Dermis microvascular lymphatic vessel endothelial cell (primary cell): ENCODE measurements around the gene TEX35. TPM values are rescaled to one million over a fixed set of nuclear protein-coding genes. Genes with fewer than 3 reads are reported as not detected.
A peak's percentile ranks its signal among the peaks of the same experiment; 100 is the strongest.

Experiments
- DNase-seq, 2 donors: peaks; one replicate each; pipeline versions ENCODE4 v3.0.0 to v3.0.0-alpha.2; 2010; ENCODE audit warnings: low read depth in 2 of 2
- total RNA-seq: library from RNA; depleted of rRNA; stranded (reverse); fragments of >200 nt; gene quantifications from 2 replicates; pipeline ENCODE4 v1.2.1, GENCODE V29; 2014

TEX35 gene
- total RNA-seq, 1 donor from 2014 or later: not detected

- no peak for DNase-seq
Measured at GRCh38 chr1:178518894-178519293, 6.0 kb downstream of the TEX35 start.

GRCh38 chr1:178520803-178521202 lies 7.9 kb downstream of the TEX35 start:
- DNase-seq: no peak

GRCh38 chr1:178521241-178521640 lies 8.3 kb downstream of the TEX35 start:
- DNase-seq: no peak

GRCh38 chr1:178527117-178527516 lies 14.2 kb downstream of the TEX35 start:
- DNase-seq: no peak

GRCh38 chr1:178528228-178528952 lies 15.5 kb downstream of the TEX35 start:
- DNase-seq: no peak

- no peak for DNase-seq
Measured at GRCh38 chr1:178528953-178529335, 16.0 kb downstream of the TEX35 start.

- DNase-seq: no peak
Measured at GRCh38 chr1:178529364-178530036, 16.6 kb downstream of the TEX35 start.

GRCh38 chr1:178530037-178530402 lies 17.1 kb downstream of the TEX35 start:
- DNase-seq: peak in 1 of 2 donors; percentile 43

GRCh38 chr1:178530502-178530901 lies 17.6 kb downstream of the TEX35 start:
- no peak for DNase-seq

GRCh38 chr1:178531887-178532286 lies 19.0 kb downstream of the TEX35 start:
- DNase-seq: no peak

- DNase-seq: peak; percentile 37 to 81
Measured at GRCh38 chr1:178532392-178532791, 19.5 kb downstream of the TEX35 start.

- no peak for DNase-seq
Measured at GRCh38 chr1:178533121-178533946, 20.4 kb downstream of the TEX35 start.

- no peak for DNase-seq
Measured at GRCh38 chr1:178534137-178534868, 21.4 kb downstream of the TEX35 start.

GRCh38 chr1:178536329-178536728 lies 23.4 kb downstream of the TEX35 start:
- DNase-seq: no peak

- DNase-seq: peak in 1 of 2 donors; percentile 6
Measured at GRCh38 chr1:178536844-178537371, 24.0 kb downstream of the TEX35 start.

- DNase-seq: no peak
Measured at GRCh38 chr1:178537382-178538090, 24.6 kb downstream of the TEX35 start.

GRCh38 chr1:178538192-178538916 lies 25.4 kb downstream of the TEX35 start:
- DNase-seq: peak in 1 of 2 donors; percentile 25

- DNase-seq: peak; percentile 6 to 21
Measured at GRCh38 chr1:178539291-178539690, 26.4 kb downstream of the TEX35 start.

- DNase-seq: no peak
Measured at GRCh38 chr1:178540204-178540603, 27.3 kb downstream of the TEX35 start.

- no peak for DNase-seq
Measured at GRCh38 chr1:178540646-178541045, 27.7 kb downstream of the TEX35 start.
